ENCODE data around the gene SPAG5.

The SPAG5 gene, protein sequence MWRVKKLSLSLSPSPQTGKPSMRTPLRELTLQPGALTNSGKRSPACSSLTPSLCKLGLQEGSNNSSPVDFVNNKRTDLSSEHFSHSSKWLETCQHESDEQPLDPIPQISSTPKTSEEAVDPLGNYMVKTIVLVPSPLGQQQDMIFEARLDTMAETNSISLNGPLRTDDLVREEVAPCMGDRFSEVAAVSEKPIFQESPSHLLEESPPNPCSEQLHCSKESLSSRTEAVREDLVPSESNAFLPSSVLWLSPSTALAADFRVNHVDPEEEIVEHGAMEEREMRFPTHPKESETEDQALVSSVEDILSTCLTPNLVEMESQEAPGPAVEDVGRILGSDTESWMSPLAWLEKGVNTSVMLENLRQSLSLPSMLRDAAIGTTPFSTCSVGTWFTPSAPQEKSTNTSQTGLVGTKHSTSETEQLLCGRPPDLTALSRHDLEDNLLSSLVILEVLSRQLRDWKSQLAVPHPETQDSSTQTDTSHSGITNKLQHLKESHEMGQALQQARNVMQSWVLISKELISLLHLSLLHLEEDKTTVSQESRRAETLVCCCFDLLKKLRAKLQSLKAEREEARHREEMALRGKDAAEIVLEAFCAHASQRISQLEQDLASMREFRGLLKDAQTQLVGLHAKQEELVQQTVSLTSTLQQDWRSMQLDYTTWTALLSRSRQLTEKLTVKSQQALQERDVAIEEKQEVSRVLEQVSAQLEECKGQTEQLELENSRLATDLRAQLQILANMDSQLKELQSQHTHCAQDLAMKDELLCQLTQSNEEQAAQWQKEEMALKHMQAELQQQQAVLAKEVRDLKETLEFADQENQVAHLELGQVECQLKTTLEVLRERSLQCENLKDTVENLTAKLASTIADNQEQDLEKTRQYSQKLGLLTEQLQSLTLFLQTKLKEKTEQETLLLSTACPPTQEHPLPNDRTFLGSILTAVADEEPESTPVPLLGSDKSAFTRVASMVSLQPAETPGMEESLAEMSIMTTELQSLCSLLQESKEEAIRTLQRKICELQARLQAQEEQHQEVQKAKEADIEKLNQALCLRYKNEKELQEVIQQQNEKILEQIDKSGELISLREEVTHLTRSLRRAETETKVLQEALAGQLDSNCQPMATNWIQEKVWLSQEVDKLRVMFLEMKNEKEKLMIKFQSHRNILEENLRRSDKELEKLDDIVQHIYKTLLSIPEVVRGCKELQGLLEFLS

DNA sequence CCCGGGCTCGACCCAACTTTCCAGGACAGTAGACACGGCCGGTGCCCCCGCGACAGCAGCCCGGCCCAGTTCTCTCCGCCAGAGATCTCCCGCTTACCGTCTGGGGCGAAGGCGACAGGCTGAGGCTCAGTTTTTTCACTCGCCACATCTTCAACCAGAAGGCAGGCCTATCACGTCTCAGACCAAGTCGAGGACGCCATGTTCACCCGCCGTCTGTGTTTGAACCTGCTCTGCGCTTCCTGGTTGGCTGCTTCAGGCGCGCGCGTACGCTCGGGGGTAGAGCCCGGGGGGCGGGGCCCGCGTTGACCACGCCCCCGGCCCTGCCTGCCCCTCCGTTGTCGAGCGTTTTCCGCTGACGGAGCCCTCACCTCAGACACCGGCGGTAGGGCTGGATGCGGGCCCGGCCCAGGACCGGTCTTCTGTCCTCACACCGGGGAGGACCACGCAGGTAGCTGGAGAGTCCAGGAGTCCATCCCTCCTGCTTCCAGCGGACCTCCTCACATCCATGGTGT is at the start of gene SPAG5:
Gene SPAG5 (minus strand): TSS at position 227 of the 512 bp plus-strand sequence. CDS start 79 bp downstream, at position 148.
- peak within 1 kb of the TSS; percentile 82 for H3K27ac ChIP-seq

DNA sequence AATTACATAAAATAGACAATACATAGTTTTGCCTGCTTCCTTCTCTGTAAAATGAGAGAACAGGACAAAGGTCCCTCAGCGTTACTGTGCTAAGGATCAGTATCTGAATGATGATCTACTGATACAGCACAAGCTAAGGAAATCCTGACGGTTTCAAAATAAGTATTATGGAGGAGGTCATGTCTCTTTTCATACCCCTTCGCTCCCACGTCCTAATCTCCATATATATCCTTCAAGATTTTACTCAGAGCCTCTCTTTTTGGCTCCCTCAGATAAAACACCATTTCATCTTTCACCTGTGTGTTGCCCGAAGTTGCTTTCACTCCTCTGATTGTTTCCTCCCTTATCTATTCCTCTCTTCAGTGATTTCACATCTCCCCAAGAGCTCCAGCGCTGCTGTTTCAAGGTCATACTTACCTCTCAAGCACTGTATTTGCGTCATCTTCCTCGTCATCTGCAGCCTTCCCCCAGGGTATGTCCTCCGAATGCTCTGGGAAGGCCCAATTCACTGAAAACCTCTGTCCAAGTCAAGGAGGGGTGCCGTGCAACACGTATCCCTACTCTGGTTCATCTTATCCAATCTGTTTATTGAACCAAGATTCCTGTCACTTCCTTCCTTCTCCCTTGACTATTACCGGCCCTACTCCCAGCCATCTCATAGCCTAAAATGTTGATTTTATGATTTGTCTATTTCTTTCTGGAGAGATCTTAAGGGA is 47.4 kb upstream of the SPAG5 start:
- H3K27ac ChIP-seq = peak overlapping the region; percentile 93

More for the DNA sequence above, at the start of gene SPAG5:
- TF ChIP-seq, protein P1, sequence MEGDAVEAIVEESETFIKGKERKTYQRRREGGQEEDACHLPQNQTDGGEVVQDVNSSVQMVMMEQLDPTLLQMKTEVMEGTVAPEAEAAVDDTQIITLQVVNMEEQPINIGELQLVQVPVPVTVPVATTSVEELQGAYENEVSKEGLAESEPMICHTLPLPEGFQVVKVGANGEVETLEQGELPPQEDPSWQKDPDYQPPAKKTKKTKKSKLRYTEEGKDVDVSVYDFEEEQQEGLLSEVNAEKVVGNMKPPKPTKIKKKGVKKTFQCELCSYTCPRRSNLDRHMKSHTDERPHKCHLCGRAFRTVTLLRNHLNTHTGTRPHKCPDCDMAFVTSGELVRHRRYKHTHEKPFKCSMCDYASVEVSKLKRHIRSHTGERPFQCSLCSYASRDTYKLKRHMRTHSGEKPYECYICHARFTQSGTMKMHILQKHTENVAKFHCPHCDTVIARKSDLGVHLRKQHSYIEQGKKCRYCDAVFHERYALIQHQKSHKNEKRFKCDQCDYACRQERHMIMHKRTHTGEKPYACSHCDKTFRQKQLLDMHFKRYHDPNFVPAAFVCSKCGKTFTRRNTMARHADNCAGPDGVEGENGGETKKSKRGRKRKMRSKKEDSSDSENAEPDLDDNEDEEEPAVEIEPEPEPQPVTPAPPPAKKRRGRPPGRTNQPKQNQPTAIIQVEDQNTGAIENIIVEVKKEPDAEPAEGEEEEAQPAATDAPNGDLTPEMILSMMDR (conservative IDR thresholded peaks at IDR 0.05) = no peak

DNA sequence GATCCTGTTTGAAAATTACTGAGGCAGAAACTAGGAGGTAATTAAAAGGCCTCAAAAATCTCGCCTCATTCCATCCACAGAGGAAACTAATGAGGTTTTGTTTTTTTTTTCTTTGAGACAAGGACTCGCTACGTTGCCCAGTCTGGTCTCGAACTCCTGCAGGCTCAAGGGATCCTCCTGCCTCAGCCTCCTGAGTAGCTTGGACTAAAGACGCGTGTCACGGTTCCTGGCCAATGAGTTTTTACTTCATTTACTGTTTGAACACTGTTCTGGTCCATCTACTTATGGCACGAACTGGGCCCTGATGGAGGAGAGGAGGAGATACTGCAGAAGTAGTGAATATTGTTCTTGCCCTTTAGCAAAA is 46.7 kb upstream of the SPAG5 start:
- H3K27ac ChIP-seq = peak overlapping the region; percentile 93
- TF ChIP-seq, protein P1 (conservative IDR thresholded peaks at IDR 0.05) = no peak

More for the DNA sequence above, 47.4 kb upstream of the SPAG5 start:
- TF ChIP-seq, protein P1 (conservative IDR thresholded peaks at IDR 0.05) = no peak

DNA sequence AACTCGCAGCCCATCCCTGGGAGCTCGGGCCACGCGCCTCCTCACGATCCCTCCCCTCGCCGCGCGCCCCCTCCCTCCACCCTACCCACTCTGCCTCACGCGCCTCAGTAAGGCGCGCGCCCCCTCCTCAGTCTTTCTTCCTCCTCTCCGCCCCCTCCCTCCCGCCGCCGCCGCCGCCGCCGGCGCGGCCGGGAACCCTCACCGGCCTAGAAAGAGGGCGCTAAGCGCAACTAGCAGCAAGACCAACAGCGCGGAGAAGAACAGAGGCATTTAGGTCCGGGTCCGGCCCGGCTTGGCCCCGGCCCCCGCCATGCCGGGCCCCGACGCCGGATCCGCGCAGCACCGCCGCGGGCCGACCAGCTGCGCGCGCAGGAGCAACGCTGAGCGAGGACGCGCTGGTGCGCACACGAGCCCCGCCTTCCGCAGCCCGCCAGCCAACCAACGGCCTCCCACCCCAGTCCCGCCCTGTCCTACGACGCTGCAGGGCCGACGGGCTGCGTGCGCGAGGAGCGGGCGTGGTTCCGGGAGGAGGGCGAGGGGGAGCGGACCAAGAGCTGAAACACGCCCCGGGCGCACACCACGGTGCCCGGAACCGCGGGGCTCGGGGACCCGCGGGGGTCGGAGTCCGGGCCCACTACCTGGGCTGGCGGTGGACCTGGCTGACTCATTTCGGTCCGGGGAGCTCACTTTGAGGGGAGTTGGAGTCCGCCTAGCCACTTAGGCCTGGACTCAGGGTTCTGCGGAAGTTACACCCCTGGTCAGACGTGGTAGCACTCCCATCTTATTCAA is 46.2 kb upstream of the SPAG5 start, which contains the start of gene BLTP2:
Gene BLTP2 (minus strand): TSS at position 372 of the 789 bp plus-strand sequence. CDS start 102 bp downstream, at position 270.
- TF ChIP-seq, protein P1 (conservative IDR thresholded peaks at IDR 0.05) = no peak
- peak within 1 kb of the TSS; percentile 93 for H3K27ac ChIP-seq

DNA sequence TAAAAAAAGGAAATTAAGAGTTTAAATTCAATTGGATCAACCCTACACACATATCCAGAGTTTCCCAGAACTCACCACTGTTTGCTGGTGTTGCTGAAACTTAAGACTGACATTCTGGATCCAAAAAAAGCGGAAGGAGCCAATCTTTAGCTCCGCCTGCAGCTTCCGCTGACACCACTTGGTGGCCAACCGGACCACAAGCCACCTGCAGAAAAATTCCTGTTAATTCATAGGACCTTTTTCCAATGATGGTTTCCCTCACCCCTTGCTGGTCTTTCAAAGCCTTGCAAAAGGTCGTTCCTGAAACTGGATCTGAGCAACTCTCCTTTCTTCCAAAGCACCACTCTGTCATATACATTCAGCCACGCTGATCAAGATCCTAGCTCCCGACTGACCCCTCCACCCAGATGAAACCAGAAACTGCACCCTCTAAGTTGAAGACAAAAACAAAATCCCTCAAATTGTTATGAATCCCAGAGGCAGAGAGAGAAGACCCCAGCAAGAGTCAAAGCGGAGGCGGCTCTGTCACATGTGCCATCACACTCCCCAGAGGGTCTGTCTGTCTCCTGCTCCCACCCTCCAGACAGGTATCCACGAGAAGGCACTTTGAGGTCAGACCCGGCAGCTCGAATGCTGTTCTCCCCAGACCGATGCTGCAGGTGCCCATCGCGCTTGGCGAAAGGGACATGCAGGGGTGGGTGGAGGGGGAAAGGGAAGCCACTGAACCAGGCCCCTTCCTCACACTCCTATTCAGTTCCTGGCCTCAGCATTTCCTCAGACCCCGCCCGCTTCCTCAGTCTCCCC is 45.4 kb upstream of the SPAG5 start:
- peak overlapping the region; percentile 93 for H3K27ac ChIP-seq
- TF ChIP-seq, protein P1 (conservative IDR thresholded peaks at IDR 0.05) = peak; percentile 73

All from VCaP (cell line).